Epithelial cell of esophagus (primary cell): Measurements from ENCODE around the gene PPT1.
A peak's percentile ranks its signal among the peaks of the same experiment; 100 is the strongest.
"Not testable (repeated sequence)": the region's sequence is repeated elsewhere in the genome, so short reads cannot be mapped to it uniquely, and the experiment has no call there.

ENCODE experiments used
- DNase-seq: peaks from one replicate; pipeline ENCODE4 v3.0.0; 2010; ENCODE audit warnings: low read depth
- H3K4me3 ChIP-seq: 2 replicates; pipeline ENCODE4 v1.5.1; 2011; ENCODE audit warnings: mild to moderate bottlenecking, low read length, control low read depth
- TF ChIP-seq, protein P1 (sequence below): IDR thresholded peaks from 2 replicates; pipeline ENCODE4 v1.5.1; 2011; ENCODE audit warnings: low read depth, mild to moderate bottlenecking, low read length, control low read depth, inconsistent platforms; ENCODE audit not compliant: insufficient read depth; ENCODE audit errors: missing control alignments

The PPT1 gene

DNA sequence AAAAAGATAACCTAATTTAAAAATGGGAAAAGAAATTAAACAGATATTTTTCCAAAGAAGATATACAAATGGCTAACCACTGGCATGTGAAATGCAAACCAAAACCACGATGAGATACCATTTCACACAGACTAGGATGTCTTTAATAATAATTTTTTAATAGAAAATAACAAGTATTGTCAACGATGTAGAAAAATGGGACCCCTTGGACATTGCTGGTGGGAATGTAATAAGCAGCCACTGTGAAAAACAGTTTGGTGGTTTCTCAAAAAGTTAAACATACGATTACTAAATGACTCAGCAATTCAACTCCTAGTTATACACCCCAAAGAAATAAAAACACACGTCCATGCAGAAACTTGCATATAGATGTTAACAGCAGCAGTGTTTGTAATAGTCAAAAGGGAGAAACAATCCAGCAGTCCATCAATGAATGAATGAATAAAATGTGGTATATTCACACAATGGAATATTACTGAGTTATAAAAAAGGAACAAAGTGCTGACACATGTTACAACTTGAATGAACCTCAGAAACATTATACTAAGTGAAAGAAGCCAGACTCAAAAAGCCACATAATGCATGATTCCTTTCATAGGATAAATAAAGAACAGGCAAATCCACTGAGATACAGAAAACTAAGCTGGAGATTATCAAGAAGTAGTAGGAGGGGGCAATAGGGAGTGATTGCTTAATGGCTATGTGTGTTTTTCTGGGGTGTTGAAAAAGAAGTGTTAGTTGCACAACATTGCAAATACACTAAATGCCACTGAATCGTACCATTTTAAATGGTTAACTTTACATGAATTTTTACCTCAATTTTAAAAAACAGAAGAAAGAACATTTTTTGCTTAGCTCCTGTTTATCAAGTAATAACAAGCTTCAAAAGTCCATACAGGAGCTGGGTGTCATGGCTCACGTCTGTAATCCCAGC, 4.1 kb downstream of the PPT1 start:
- DNase-seq: no peak
- no peak overlapping the region for H3K4me3 ChIP-seq
- TF ChIP-seq, protein P1, sequence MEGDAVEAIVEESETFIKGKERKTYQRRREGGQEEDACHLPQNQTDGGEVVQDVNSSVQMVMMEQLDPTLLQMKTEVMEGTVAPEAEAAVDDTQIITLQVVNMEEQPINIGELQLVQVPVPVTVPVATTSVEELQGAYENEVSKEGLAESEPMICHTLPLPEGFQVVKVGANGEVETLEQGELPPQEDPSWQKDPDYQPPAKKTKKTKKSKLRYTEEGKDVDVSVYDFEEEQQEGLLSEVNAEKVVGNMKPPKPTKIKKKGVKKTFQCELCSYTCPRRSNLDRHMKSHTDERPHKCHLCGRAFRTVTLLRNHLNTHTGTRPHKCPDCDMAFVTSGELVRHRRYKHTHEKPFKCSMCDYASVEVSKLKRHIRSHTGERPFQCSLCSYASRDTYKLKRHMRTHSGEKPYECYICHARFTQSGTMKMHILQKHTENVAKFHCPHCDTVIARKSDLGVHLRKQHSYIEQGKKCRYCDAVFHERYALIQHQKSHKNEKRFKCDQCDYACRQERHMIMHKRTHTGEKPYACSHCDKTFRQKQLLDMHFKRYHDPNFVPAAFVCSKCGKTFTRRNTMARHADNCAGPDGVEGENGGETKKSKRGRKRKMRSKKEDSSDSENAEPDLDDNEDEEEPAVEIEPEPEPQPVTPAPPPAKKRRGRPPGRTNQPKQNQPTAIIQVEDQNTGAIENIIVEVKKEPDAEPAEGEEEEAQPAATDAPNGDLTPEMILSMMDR: no peak

DNA sequence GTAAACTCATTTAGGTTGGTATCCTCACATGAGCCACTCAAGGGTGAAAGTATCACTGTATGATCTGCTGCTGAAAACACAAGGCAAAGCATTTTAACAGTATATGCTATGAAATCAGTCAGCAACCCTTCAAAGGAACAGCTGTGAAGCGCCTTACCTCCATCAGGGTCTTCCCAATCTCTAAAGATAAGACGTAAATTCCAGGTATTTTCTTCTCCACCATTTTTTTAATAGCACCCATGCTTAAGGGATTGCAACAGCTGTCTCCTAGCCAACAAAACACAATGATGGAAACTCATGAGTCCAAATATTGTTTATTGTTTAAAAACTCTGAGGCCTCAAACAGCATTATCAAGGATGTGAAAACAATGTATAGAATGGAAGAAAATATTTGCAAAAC, 4.8 kb downstream of the PPT1 start:
- H3K4me3 ChIP-seq: no peak overlapping the region
- no peak for DNase-seq
- TF ChIP-seq, protein P1: no peak

DNA sequence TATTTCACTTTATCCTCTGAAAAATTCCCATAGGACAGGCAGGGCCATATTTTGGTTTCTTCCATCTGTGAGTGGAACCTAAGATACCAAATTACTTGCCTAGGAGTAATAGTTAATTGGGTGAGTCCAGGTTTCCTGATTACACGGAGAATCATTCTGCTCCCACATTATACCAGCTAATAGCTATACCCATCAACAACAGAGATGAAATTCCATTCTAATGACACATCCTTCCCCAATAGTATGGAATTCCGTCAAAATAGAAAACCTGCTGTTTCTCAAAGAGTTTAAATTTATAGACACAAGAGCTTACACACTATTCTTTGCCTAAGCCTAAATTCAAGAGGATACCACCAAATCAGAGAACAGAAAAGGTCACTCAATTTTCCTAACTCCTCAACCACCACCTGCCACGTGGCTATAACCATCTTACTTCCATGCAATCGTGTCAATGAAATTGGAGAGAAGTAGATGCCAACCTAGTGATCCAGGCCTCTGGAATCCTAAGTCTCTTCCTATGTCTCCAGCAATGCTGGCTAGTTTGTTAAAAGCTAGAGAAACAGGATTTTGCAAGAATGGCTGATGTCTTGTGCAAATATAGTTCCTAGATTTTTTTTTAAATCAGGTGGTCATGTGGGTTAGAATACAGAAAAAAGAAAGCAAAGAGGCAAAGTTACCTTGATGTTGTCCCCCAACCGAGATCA, 6.2 kb downstream of the PPT1 start:
- TF ChIP-seq, protein P1: no peak
- H3K4me3 ChIP-seq: no peak overlapping the region
- no peak for DNase-seq

DNA sequence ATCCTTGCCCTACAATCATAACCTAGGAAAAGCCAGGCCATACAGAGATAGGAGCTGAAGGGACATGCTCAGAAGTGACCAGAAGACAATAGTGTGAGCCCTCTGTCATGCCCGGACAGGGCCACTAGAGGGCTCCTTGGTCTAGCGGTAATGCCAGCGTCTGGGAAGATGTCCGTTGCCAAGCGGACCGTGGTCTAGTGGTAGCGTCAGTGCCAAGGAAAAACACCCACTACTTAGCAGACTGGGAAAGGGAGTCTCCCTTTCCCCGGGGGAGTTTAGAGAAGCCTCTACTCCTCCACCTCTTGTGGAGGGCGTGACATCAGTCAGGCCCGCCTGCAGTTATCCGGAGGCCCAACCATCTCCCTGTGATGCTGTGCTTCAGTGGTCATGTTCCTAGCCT, 12.3 kb downstream of the PPT1 start:
- TF ChIP-seq, protein P1: peak; percentile 76
- DNase-seq: peak; percentile 57
- not testable (repeated sequence) for H3K4me3 ChIP-seq

DNA sequence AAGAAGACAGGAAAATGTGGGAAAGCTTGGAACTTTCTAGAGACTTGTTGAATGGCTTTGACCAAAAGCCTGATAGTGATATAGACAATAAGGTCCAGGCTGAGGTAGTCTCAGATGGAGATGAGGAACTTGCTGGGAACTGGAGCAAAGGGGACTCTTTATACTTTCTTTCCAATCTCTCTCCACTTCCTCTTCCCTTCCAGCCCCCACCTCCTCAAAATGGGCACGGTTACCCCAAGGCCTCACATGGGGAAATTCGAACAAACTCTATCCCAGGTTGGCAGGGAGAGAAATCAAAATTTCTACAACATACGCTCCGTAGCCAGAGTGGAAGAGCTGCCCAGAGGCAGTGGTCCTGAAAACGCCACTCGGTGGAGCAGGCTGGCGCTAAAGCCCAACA, 15.2 kb downstream of the PPT1 start:
- no peak for DNase-seq
- H3K4me3 ChIP-seq: no peak overlapping the region
- TF ChIP-seq, protein P1: no peak

DNA sequence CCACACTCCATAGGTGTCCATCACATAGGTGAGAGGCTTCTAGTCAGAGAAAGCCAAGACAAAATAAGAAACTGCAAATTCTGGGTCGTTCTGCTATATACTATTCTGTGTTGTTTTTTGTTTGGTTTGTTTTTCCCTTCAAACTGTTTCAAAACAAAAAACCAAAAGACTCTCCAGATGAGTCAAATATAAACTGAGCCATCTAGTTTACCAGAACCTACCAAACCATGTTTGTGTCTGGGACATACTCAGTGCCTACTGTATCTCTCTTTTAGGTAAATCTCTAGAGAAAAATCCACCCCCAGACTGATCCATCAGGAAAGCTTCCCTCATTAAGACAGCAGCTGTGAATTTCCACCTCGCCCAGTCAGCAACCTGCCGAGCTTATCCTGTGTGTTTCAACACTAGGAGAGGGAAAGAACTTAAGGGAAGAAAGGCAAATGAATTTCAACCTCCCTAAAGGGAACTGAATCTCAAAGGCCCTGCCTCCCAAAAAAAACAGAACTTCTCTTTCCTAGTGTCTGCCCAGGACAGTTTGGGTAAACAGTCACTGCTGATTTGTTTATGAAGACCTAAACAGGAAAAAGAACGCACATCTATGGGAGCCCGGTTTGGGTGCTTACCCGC, 17.2 kb downstream of the PPT1 start:
- no peak for DNase-seq
- no peak overlapping the region for H3K4me3 ChIP-seq
- TF ChIP-seq, protein P1: no peak
